AG08396 (cell line): ENCODE measurements around the gene TROAP.
A peak's percentile ranks its signal among the peaks of the same experiment; 100 is the strongest.
"Not testable (repeated sequence)": the region's sequence is repeated elsewhere in the genome, so short reads cannot be mapped to it uniquely, and the experiment has no call there.

Experiments
- DNase-seq: peaks from one replicate; pipeline ENCODE4 v3.0.0; 2012; ENCODE audit warnings: low spot score, mixed read lengths

The TROAP gene

GRCh38 chr12:49366652-49367380 is 43.8 kb downstream of the TROAP start:
- peak; percentile 97 for DNase-seq

GRCh38 chr12:49367381-49368239 is 44.6 kb downstream of the TROAP start, which contains the start of gene SPATS2:
Gene SPATS2, plus strand, starts transcription at chr12:49367462. Its CDS starts 93,551 bp downstream, at chr12:49461013.
- DNase-seq: peak; percentile 35

DNA sequence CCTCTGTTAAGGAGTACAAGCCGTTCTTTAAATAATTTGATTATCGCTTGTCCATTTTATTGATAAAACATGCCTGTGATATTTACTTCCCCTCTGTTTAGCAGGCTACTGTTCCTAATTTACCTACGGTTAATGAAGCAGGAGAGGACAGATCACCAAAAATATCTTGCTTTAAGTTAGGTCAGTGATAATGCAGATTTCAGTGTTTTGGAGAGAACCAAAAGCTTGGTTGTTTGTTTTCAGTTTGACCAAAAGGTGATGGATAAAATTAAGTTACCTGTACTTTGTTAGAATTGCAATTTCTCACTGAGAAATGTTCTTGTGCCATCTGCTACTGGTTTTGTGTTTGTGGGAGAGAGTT is 45.2 kb downstream of the TROAP start:
- no peak for DNase-seq

DNA sequence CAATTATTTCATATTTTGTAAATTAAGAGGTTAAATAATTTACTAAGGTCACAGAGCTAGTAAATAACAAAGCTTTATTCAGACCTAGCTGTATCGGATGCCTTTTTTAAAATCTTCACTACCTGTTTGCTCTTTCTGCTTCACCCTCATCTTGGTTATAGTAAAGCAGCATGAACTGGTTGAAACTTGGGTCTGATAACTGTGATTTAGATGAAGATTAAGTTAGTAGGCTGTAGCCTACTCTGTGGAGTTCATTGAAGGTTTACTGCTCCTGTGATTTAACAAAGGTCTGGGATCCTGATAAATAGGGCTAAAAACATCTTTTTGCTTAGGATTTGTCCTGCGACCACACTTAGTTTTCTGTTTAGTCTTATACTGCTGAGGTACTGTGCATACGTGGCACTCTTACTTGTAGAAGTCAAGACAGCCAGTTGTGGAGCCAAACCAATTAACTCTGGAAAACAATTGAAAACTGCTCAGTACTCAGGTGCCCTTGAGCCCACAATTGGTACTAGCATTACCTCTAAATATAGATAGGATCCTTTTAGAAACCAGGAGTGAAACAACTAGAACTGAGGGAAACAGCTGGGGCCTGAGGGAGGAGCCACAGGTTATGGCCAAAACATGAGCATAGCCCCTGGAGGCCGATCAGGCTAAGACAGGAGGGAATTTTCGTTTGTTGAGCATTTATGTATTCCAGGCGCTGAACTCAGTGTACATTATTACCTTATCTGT is 46.5 kb downstream of the TROAP start:
- DNase-seq: peak; percentile 61

- DNase-seq: no peak
Measured at GRCh38 chr12:49370539-49370938, 47.5 kb downstream of the TROAP start.

DNA sequence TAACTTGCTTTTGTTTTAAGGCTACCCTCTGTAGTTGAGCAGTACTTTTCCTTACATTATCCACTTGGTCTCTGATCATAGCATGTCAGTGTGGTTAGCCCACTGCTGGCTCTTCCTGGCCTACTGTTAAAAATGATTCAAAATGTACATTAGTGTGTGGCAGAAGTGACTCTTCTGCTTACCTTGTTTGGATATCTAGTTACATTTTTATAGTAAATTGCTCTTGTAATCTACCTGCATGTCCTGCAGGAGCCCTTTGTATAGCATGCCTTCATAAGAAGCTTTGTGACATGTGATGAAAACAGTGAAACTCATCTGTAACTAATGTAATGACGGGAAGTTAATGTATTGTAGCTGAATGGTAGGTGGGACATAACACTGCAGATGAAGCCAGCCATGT is 52.4 kb downstream of the TROAP start:
- DNase-seq: no peak

DNA sequence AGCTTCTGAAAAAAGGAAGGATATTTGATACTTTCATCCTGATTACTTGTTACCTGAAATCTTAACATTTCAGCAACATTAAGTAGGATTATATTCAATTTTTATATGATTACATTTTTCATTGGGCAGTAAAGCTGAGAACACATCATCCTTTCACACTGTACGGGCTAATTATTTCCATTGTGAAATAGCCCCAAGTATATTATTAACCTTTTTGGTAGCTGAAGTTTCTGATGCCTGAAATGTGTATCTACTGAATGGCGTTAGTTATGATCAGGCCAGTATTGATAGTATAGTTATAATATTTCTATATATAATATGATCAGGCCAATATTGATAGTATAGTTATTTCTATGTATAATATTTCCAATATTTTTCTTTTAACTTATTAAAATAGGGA is 54.3 kb downstream of the TROAP start:
- DNase-seq: no peak

DNA sequence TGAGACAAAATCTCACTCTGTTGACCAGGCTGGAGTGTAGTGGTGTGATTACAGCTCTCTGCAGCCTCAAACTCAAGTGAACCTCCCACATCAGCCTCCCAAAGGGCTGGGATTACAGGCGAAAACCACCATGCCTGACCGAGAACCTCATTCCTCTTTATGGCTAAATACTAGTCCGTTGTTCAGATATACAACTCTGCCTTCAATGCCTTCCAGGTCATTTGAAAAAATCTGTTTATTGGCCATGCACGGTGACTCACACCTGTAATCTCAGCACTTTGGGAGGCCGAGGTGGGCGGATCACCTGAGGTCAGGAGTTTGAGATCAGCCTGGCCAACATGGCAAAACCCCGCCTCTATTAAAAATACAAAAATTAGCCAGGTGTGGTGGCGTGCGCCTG is 57.1 kb downstream of the TROAP start:
- not testable (repeated sequence) for DNase-seq
